Measurements from ENCODE around the gene ELL3. TPM values are rescaled to one million over a fixed set of nuclear protein-coding genes. Genes with fewer than 3 reads are reported as not detected.
"Not testable (repeated sequence)": the region's sequence is repeated elsewhere in the genome, so short reads cannot be mapped to it uniquely, and the experiment has no call there.

ELL3 gene
- total RNA-seq, 6 experiments from 2014 or later = 0.39 to 2.0 (median 1.7) TPM

DNA sequence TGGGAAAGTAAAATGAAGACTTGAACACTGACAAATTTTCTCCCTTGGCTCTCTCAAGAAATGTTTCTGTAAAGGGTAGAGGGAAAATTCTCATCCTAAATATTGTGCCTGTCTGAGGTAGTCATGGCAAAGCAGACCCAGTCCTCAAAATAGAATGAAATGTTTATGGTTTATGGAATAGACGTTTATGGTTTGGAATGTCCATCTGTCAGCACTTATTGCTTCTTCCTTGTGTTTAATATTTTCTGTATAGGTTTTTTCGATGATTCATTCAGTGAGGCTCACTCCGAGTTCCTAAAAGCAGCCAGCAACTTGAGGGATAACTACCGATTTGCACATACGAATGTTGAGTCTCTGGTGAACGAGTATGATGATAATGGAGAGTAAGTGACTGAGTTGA lies 13.9 kb downstream of the ELL3 start:
- TF ChIP-seq, protein P1, sequence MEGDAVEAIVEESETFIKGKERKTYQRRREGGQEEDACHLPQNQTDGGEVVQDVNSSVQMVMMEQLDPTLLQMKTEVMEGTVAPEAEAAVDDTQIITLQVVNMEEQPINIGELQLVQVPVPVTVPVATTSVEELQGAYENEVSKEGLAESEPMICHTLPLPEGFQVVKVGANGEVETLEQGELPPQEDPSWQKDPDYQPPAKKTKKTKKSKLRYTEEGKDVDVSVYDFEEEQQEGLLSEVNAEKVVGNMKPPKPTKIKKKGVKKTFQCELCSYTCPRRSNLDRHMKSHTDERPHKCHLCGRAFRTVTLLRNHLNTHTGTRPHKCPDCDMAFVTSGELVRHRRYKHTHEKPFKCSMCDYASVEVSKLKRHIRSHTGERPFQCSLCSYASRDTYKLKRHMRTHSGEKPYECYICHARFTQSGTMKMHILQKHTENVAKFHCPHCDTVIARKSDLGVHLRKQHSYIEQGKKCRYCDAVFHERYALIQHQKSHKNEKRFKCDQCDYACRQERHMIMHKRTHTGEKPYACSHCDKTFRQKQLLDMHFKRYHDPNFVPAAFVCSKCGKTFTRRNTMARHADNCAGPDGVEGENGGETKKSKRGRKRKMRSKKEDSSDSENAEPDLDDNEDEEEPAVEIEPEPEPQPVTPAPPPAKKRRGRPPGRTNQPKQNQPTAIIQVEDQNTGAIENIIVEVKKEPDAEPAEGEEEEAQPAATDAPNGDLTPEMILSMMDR (IDR thresholded peaks at IDR 0.05) = no peak
- no peak for TF ChIP-seq POLR2A (IDR thresholded peaks at IDR 0.05)
- ATAC-seq (no peak), DNase-seq (no peak)
- WGBS (ENCODE audit: insufficient coverage, low coverage, low lambda C conversion rate, missing lambda C conversion rate) = 76% methylated on average over 4 of the region's 6 CpGs
- Histone ChIP-seq H3K4me3 (no peak overlapping the region), H3K9me3 (no peaks in the 10 kb centered on the region), H3K27me3 (no peaks in the 10 kb centered on the region), H3K27ac (no peak overlapping the region), H3K36me3 (peaks cover 15 to 100% (median 64%) of the 10 kb centered on the region in 4 donors), H3K4me1 (no peaks in the 10 kb centered on the region)
- intact Hi-C loops (cut with DNase I) = no loop called here

DNA sequence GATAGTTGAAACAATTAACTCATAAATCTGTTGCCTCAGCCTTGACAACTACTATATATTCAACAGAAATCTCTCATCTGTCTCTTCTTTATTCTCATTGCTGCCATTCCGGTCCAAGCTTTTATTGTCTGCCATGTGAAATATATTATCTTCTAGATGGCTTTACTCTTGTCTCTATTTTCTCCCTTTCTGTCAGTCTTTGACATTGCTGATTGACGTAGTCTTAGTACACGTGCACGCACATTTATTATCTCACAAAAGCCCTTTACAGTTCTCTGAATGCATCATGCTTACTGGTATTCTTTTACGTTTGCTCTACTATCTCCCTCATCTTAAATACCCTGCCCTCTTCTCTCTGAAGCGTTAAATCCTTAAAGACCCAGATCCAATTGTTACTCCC lies 24.9 kb downstream of the ELL3 start:
- 74% methylated on average over 6 of the region's 6 CpGs for WGBS (ENCODE audit: insufficient coverage, low coverage, low lambda C conversion rate, missing lambda C conversion rate)
- peaks cover 4 to 34% (median 20%) of the 10 kb centered on the region in 4 donors for H3K36me3 ChIP-seq
- no peak for DNase-seq
- ATAC-seq = no peak
- H3K27ac ChIP-seq = no peak overlapping the region
- no peaks in the 10 kb centered on the region for H3K27me3 ChIP-seq
- no peak overlapping the region for H3K4me3 ChIP-seq
- H3K4me1 ChIP-seq = peaks cover 0 to 41% (median 15%) of the 10 kb centered on the region in 4 donors
- no peaks in the 10 kb centered on the region for H3K9me3 ChIP-seq
- intact Hi-C loops (cut with DNase I) = no loop called here
- TF ChIP-seq, protein P1 (IDR thresholded peaks at IDR 0.05) = no peak

GRCh38 chr15:43749690-43750345 lies 26.9 kb downstream of the ELL3 start:
- DNase-seq (peak in 2 of 3 donors; percentile 35 to 60), ATAC-seq (peak; percentile 2 to 34 (median 18))
- Histone ChIP-seq H3K27me3 (no peaks in the 10 kb centered on the region), H3K27ac (peak overlapping the region in 2 of 3 donors; percentile 30 to 39), H3K4me1 (peaks cover 0 to 41% (median 15%) of the 10 kb centered on the region in 4 donors), H3K36me3 (peaks cover 4 to 15% (median 9%) of the 10 kb centered on the region in 4 donors), H3K9me3 (no peaks in the 10 kb centered on the region), H3K4me3 (peak overlapping the region; percentile 27 to 38 (median 36))
- WGBS (ENCODE audit: insufficient coverage, low coverage, low lambda C conversion rate, missing lambda C conversion rate) = 9% methylated on average over 12 of the region's 12 CpGs
- TF ChIP-seq, protein P1 (IDR thresholded peaks at IDR 0.05) = no peak
- TF ChIP-seq POLR2A (IDR thresholded peaks at IDR 0.05) = no peak
- intact Hi-C loops (cut with DNase I) = no loop called here

- Histone ChIP-seq H3K9me3 (no peaks in the 10 kb centered on the region), H3K4me1 (peaks cover 0 to 41% (median 15%) of the 10 kb centered on the region in 4 donors), H3K4me3 (peak overlapping the region; percentile 75 to 86 (median 84)), H3K27me3 (no peaks in the 10 kb centered on the region), H3K36me3 (peaks cover 0 to under 1% (median 0%) of the 10 kb centered on the region in 4 donors), H3K27ac (peak overlapping the region in 1 of 3 donors; percentile 13)
- no peak for DNase-seq
- WGBS (ENCODE audit: insufficient coverage, low coverage, low lambda C conversion rate, missing lambda C conversion rate) = 29% methylated on average over 3 of the region's 3 CpGs
- intact Hi-C loops (cut with DNase I) = no loop called here
- no peak for ATAC-seq
- TF ChIP-seq, protein P1 (IDR thresholded peaks at IDR 0.05) = no peak
- no peak for TF ChIP-seq POLR2A (IDR thresholded peaks at IDR 0.05)
Measured at GRCh38 chr15:43748376-43748775, 28.4 kb downstream of the ELL3 start.

DNA sequence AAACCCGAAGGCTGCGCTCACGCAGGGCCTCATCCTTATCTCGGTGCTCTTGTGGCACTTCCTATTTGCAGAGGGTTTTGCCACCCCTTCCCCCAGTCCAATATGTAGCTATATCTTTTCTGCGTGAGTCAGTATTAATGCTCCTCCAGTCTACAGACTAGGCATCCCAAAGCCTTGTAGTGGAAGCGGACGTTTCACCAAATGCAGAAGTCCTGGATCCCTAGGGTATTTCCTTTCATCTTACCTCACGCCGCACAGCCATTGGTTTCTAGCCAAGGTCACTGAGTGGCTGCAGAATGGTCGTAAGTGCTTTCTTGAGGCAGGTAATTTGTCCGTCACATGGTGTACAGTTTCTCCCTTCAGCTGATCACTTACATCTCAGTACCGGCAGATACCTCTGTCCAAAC lies 29.9 kb downstream of the ELL3 start:
- H3K27me3 ChIP-seq; intact Hi-C loops (cut with DNase I); DNase-seq; H3K9me3 ChIP-seq; H3K36me3 ChIP-seq: not testable (repeated sequence)
- WGBS (ENCODE audit: insufficient coverage, low coverage, low lambda C conversion rate, missing lambda C conversion rate) = 0% methylated on average over 12 of the region's 12 CpGs
- Histone ChIP-seq H3K4me1 (peaks cover 0 to 39% (median 12%) of the 10 kb centered on the region in 4 donors), H3K4me3 (peak overlapping the region; percentile 75 to 86 (median 84)), H3K27ac (peak overlapping the region; percentile 86 to 89 (median 88))
- ATAC-seq = peak; percentile 15 to 47 (median 37)

Measured in right lobe of liver (tissue), 6 donors.